Hepatocyte (in vitro differentiated cells): ENCODE measurements around the gene BARX2.
"Not testable (repeated sequence)": the region's sequence is repeated elsewhere in the genome, so short reads cannot be mapped to it uniquely, and the experiment has no call there.

Experiments used
- CTCF ChIP-seq: fragments of 200-600 bp; sonication (generic); IDR thresholded peaks from 2 replicates; pipeline ENCODE4 v1.5.1; 2016; ENCODE audit warnings: antibody characterized with exemption, mild to moderate bottlenecking; ENCODE audit not compliant: poor library complexity
- EZH2 ChIP-seq: fragments of 200-600 bp; sonication (generic); IDR thresholded peaks from 2 replicates; pipeline ENCODE4 v1.6.1; 2016; ENCODE audit warnings: antibody characterized with exemption, mild to moderate bottlenecking, borderline replicate concordance
- EZH2phosphoT487 ChIP-seq: fragments of 200-600 bp; sonication (generic); IDR thresholded peaks from one replicate; pipeline ENCODE4 v1.6.1; 2018; ENCODE audit warnings: antibody characterized with exemption, mild to moderate bottlenecking, low read depth, moderate library complexity; ENCODE audit not compliant: unreplicated experiment, severe bottlenecking

GRCh38 chr11:129344301-129344940, 31.2 kb upstream of the BARX2 start:
- not testable (repeated sequence) for TF ChIP-seq CTCF, EZH2phosphoT487, EZH2
